ENCODE data around the gene LZTS3. TPM values are rescaled to one million over a fixed set of nuclear protein-coding genes. Genes with fewer than 3 reads are reported as not detected.

The LZTS3 gene
- total and polyA plus RNA-seq, 2 of the 13 experiments (the other 11 are each of a cell fraction or from before 2014, with no cell fraction given): 10.1 to 31.3 TPM

- TF ChIP-seq UBTF (CRISPR knock-in tag; IDR thresholded peaks at IDR 0.05): peak; percentile 87
- no peak for TF ChIP-seq GATAD1 (CRISPR knock-in tag; IDR thresholded peaks at IDR 0.05)
- TF ChIP-seq SRSF4 (IDR thresholded peaks at IDR 0.05; ENCODE audit: low read depth, low read length, poor library complexity, severe bottlenecking): no peak
- TF ChIP-seq SNAI1 (CRISPR knock-in tag; IDR thresholded peaks at IDR 0.05; ENCODE audit: borderline replicate concordance): 0 out of 2 replicates have a peak, but pooled peaks have one; percentile 70
- no peak for TF ChIP-seq SP4 (CRISPR knock-in tag; IDR thresholded peaks at IDR 0.05)
- no peak; the same call in 1 of the 2 replicates for TF ChIP-seq LBX2 (CRISPR knock-in tag; IDR thresholded peaks at IDR 0.05; ENCODE audit: borderline replicate concordance)
- TF ChIP-seq HMG20A (CRISPR knock-in tag; IDR thresholded peaks at IDR 0.05; ENCODE audit: borderline replicate concordance): no peak
- peak; percentile 33 for TF ChIP-seq ZNF33B (CRISPR knock-in tag; IDR thresholded peaks at IDR 0.05)
- TF ChIP-seq ZNF766 (CRISPR knock-in tag; IDR thresholded peaks at IDR 0.05; ENCODE audit: borderline replicate concordance): no peak
- no peak for TF ChIP-seq DMTF1 (CRISPR knock-in tag; IDR thresholded peaks at IDR 0.05)
- TF ChIP-seq ELF1 (CRISPR knock-in tag; IDR thresholded peaks at IDR 0.05): no peak
- peak; percentile 15; the same call in 1 of the 2 replicates for TF ChIP-seq ZNF264 (CRISPR knock-in tag; IDR thresholded peaks at IDR 0.05)
- TF ChIP-seq ZNF784 (CRISPR knock-in tag; IDR thresholded peaks at IDR 0.05; ENCODE audit: borderline replicate concordance): no peak
- peak; percentile 81 for TF ChIP-seq SPEN (CRISPR knock-in tag; IDR thresholded peaks at IDR 0.05; ENCODE audit: low read depth)
- no peak for TF ChIP-seq ZNF432 (CRISPR knock-in tag; IDR thresholded peaks at IDR 0.05; ENCODE audit: borderline replicate concordance)
- 0 out of 2 replicates have a peak, but pooled peaks have one; percentile 65 for TF ChIP-seq SMYD3 (CRISPR knock-in tag; IDR thresholded peaks at IDR 0.05)
- TF ChIP-seq ZNF230 (CRISPR knock-in tag; IDR thresholded peaks at IDR 0.05): no peak
- peak; percentile 10 for TF ChIP-seq ZNF18 (CRISPR knock-in tag; IDR thresholded peaks at IDR 0.05; ENCODE audit: insufficient replicate concordance)
- no peak for TF ChIP-seq GATA4 (IDR thresholded peaks at IDR 0.05; ENCODE audit: borderline replicate concordance, low read depth)
- TF ChIP-seq KDM3A (CRISPR knock-in tag; IDR thresholded peaks at IDR 0.05; ENCODE audit: low read depth): no peak
These were observed 30.2 kb upstream of the LZTS3 start (continued) for GRCh38 chr20:3203315-3204123.
